ENCODE measurements around the gene MARCHF6.
"Not testable (repeated sequence)": the region's sequence is repeated elsewhere in the genome, so short reads cannot be mapped to it uniquely, and the experiment has no call there.

The MARCHF6 gene

GRCh38 chr5:10387690-10388089 lies 34.2 kb downstream of the MARCHF6 start:
- no peak for DNase-seq

- DNase-seq: no peak
These were observed 37.6 kb downstream of the MARCHF6 start for GRCh38 chr5:10391130-10391529.

- DNase-seq: not testable (repeated sequence)
These were observed 39.3 kb downstream of the MARCHF6 start for GRCh38 chr5:10392567-10393328.

GRCh38 chr5:10393491-10393890 lies 40.0 kb downstream of the MARCHF6 start:
- no peak for DNase-seq

- DNase-seq: no peak
These were observed 43.1 kb downstream of the MARCHF6 start for GRCh38 chr5:10396552-10396951.

- DNase-seq: no peak
These were observed 46.3 kb downstream of the MARCHF6 start for GRCh38 chr5:10399839-10400238.

GRCh38 chr5:10400411-10400810 lies 46.9 kb downstream of the MARCHF6 start:
- DNase-seq: no peak

GRCh38 chr5:10400831-10401230 lies 47.3 kb downstream of the MARCHF6 start:
- DNase-seq: no peak

GRCh38 chr5:10401498-10401897 lies 48.0 kb downstream of the MARCHF6 start:
- DNase-seq: no peak
